Prostate gland (tissue), 2 donors: ENCODE measurements around the gene ALDH1A2.
"Not testable (repeated sequence)": the region's sequence is repeated elsewhere in the genome, so short reads cannot be mapped to it uniquely, and the experiment has no call there.

Experiments used
- CTCF ChIP-seq, 4 experiments: fragments of 200-600 bp in 2 of 4; fragments of 450-650 bp in 2 of 4; sonication (generic) in 2 of 4; IDR thresholded peaks; 1 replicate in 3 of 4; 2 replicates in 1 of 4; pipeline ENCODE4 v1.5.1; 2016 to 2019; ENCODE audit warnings: antibody characterized with exemption in 4 of 4, mild to moderate bottlenecking in 2 of 4, moderate library complexity in 2 of 4
- POLR2A ChIP-seq: fragments of 450-650 bp; IDR thresholded peaks from one replicate; pipeline ENCODE4 v1.6.1; 2016; ENCODE audit warnings: antibody characterized with exemption, mild to moderate bottlenecking
- POLR2AphosphoS5 ChIP-seq: sonication (generic); formaldehyde crosslinking; IDR thresholded peaks from one replicate; pipeline ENCODE4 v1.6.1; 2017; ENCODE audit warnings: antibody characterized with exemption

- TF ChIP-seq CTCF (IDR thresholded peaks at IDR 0.05); POLR2AphosphoS5; POLR2A: not testable (repeated sequence)
Observed at GRCh38 chr15:58113358-58113757, 47.8 kb upstream of the ALDH1A2 start.
